ENCODE measurements around the gene HIVEP3.

DNA sequence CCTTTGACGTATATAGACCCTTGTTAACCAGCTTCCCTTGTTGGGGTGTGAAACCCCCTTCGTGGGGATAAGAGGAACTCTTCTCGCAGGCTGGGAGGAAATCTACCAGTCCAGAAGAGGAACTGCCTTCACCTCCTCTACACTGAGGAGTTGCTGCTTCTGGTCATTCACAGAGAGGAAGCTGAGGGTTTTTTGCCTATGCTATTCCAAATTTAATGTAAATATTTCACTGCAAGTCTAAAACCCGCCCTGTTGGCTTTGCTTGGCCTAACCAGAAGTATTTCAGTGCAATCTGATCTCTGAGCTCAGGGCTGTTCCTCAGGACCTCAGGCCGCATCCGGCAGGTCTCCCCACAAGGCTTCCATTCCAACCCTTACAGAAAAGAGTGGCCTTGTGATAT is 150.1 kb downstream of the HIVEP3 start:
- TF ChIP-seq, protein P1, sequence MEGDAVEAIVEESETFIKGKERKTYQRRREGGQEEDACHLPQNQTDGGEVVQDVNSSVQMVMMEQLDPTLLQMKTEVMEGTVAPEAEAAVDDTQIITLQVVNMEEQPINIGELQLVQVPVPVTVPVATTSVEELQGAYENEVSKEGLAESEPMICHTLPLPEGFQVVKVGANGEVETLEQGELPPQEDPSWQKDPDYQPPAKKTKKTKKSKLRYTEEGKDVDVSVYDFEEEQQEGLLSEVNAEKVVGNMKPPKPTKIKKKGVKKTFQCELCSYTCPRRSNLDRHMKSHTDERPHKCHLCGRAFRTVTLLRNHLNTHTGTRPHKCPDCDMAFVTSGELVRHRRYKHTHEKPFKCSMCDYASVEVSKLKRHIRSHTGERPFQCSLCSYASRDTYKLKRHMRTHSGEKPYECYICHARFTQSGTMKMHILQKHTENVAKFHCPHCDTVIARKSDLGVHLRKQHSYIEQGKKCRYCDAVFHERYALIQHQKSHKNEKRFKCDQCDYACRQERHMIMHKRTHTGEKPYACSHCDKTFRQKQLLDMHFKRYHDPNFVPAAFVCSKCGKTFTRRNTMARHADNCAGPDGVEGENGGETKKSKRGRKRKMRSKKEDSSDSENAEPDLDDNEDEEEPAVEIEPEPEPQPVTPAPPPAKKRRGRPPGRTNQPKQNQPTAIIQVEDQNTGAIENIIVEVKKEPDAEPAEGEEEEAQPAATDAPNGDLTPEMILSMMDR (IDR thresholded peaks at IDR 0.05) = no peak
- TF ChIP-seq POLR2A (IDR thresholded peaks at IDR 0.05) (no peak), POLR2AphosphoS5 (IDR thresholded peaks at IDR 0.05; ENCODE audit: insufficient read depth in 1 of 2, low read depth in 1 of 2) (no peak)
